Activated naive CD4-positive, alpha-beta T cell treated with anti-CD3 and anti-CD28 coated beads for 36 hours (primary cell): ENCODE measurements around the gene ANKRD16. TPM values are rescaled to one million over a fixed set of nuclear protein-coding genes. Genes with fewer than 3 reads are reported as not detected.

Experiments used
- CTCF ChIA-PET: fragments of 350-600 bp; sonication (Branson Sonifier 250); formaldehyde crosslinking; loops from one replicate; lab custom pipeline; 2021; ENCODE audit warnings: antibody characterized with exemption; lab: Charles Lee
- DNase-seq: peaks from one replicate; pipeline ENCODE4 v3.0.0-alpha.2; 2020
- H3K27ac Mint-ChIP-seq: one replicate; pipeline ENCODE4 v1.8.0; 2021; ENCODE audit warnings: mild to moderate bottlenecking, mixed read lengths
- H3K27me3 Mint-ChIP-seq: one replicate; pipeline ENCODE4 v1.8.0; 2021; ENCODE audit warnings: low read depth, mixed read lengths
- H3K36me3 Mint-ChIP-seq: one replicate; pipeline ENCODE4 v1.8.0; 2021; ENCODE audit warnings: low read depth, mixed read lengths
- H3K4me1 Mint-ChIP-seq: one replicate; pipeline ENCODE4 v1.8.0; 2021; ENCODE audit warnings: low read depth, mixed read lengths
- H3K4me3 Mint-ChIP-seq: one replicate; pipeline ENCODE4 v1.8.0; 2021; ENCODE audit warnings: mild to moderate bottlenecking, moderate library complexity, mixed read lengths
- H3K9me3 Mint-ChIP-seq: one replicate; pipeline ENCODE4 v1.8.0; 2021; ENCODE audit warnings: mixed read lengths
- intact Hi-C: fragments of 100-400 bp; cut with micrococcal nuclease; formaldehyde crosslinking; loops from one replicate; pipeline ENCODE4 v1.15.1; 2023
- total RNA-seq, 2 experiments: library from RNA; stranded (reverse); gene quantifications; one replicate each; pipeline ENCODE4 v1.2.3, GENCODE V29; 2021

ANKRD16 gene
- total RNA-seq, result 1 to 10 TPM; 3.6 to 3.9 TPM

- Mint-ChIP-seq H3K36me3 (peaks cover 21% of the 10 kb centered on the region), H3K4me3 (peak within 1 kb of the TSS; percentile 92), H3K4me1 (peaks cover 55% of the 10 kb centered on the region), H3K27ac (peak within 1 kb of the TSS; percentile 74), H3K27me3 (no peaks in the 10 kb centered on the region), H3K9me3 (no peaks in the 10 kb centered on the region)
- DNase-seq, result peak; percentile 97
- CTCF ChIA-PET, result interaction anchor here (0.7 to 1.7 kb wide), 6 partner anchors 9 to 263 kb away, joined by 3 to 6 read pairs (median 4); no protein-coding TSS in a partner anchor
- intact Hi-C loops, result loop anchor here (1.0 to 2.0 kb wide), 5 partner anchors 77 to 261 kb away; partner anchors contain the start of genes GDI2 and RBM17
These were observed at the start of gene ANKRD16, which contains the start of gene FBH1 for GRCh38 chr10:5889624-5890451. TSS of gene ANKRD16 (minus strand) at chr10:5889893. CDS start at chr10:5889354, 539 bp downstream. TSS of gene FBH1 (plus strand) at chr10:5890243. CDS start at chr10:5890346, 103 bp downstream.

- CTCF ChIA-PET, result interaction anchor here (0.9 kb wide), 1 partner anchor 55 kb away, joined by 3 read pairs; no protein-coding TSS in a partner anchor
- H3K27ac Mint-ChIP-seq, result no peak overlapping the region
- H3K36me3 Mint-ChIP-seq, result peaks cover 3% of the 10 kb centered on the region
- no peaks in the 10 kb centered on the region for H3K27me3 Mint-ChIP-seq
- no peak for DNase-seq
- intact Hi-C loops, result no loop called here
- H3K4me3 Mint-ChIP-seq, result no peak overlapping the region
- no peaks in the 10 kb centered on the region for H3K9me3 Mint-ChIP-seq
- no peaks in the 10 kb centered on the region for H3K4me1 Mint-ChIP-seq
These were observed 48.6 kb upstream of the ANKRD16 start for GRCh38 chr10:5938291-5938690.

DNA sequence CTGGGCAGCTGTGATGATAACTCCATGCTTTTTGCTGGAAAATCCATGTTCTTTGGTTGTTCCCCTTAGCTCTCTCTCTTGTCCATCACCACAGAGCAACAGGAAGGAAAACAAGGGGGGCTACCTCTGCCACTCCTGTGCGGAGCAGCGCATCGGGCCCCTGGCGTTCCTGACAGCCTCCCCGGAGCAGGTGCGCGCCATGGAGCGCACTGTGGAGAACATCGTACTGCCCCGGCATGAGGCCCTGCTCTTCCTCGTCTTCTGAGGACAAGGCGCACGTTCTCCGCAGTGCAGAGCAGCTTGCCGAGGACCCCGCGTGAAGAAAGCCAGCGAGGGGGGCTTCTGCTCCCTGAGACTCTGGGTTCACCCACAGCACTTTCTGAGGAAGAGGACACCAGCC, 47.3 kb upstream of the ANKRD16 start:
- Mint-ChIP-seq H3K4me3 (no peak overlapping the region), H3K36me3 (peaks cover 3% of the 10 kb centered on the region), H3K9me3 (no peaks in the 10 kb centered on the region), H3K4me1 (no peaks in the 10 kb centered on the region), H3K27ac (no peak overlapping the region), H3K27me3 (no peaks in the 10 kb centered on the region)
- DNase-seq, result no peak
- intact Hi-C loops, result no loop called here
- CTCF ChIA-PET, result no interaction called here

GRCh38 chr10:5935628-5936027, 45.9 kb upstream of the ANKRD16 start:
- intact Hi-C loops, result no loop called here

GRCh38 chr10:5933909-5934546, 44.3 kb upstream of the ANKRD16 start:
- DNase-seq, result no peak
- H3K27me3 Mint-ChIP-seq, result no peaks in the 10 kb centered on the region
- no peaks in the 10 kb centered on the region for H3K9me3 Mint-ChIP-seq
- intact Hi-C loops, result no loop called here
- H3K4me3 Mint-ChIP-seq, result no peak overlapping the region
- no peak overlapping the region for H3K27ac Mint-ChIP-seq
- H3K4me1 Mint-ChIP-seq, result no peaks in the 10 kb centered on the region
- peaks cover 10% of the 10 kb centered on the region for H3K36me3 Mint-ChIP-seq
- CTCF ChIA-PET, result no interaction called here

More at GRCh38 chr10:5935628-5936027, 45.9 kb upstream of the ANKRD16 start:
- Mint-ChIP-seq H3K27me3 (no peaks in the 10 kb centered on the region), H3K9me3 (no peaks in the 10 kb centered on the region), H3K36me3 (peaks cover 7% of the 10 kb centered on the region), H3K4me3 (no peak overlapping the region), H3K4me1 (no peaks in the 10 kb centered on the region), H3K27ac (no peak overlapping the region)
- CTCF ChIA-PET, result no interaction called here
- no peak for DNase-seq

- Mint-ChIP-seq H3K9me3 (no peaks in the 10 kb centered on the region), H3K27ac (no peak overlapping the region), H3K4me1 (no peaks in the 10 kb centered on the region), H3K27me3 (no peaks in the 10 kb centered on the region), H3K4me3 (no peak overlapping the region), H3K36me3 (peaks cover 16% of the 10 kb centered on the region)
- CTCF ChIA-PET, result interaction anchor here (1.1 kb wide), 1 partner anchor 16 kb away, joined by 4 read pairs; no protein-coding TSS in a partner anchor
- DNase-seq, result no peak
- intact Hi-C loops, result no loop called here
These were observed 42.7 kb upstream of the ANKRD16 start for GRCh38 chr10:5932345-5932744.

- intact Hi-C loops, result no loop called here
- H3K27me3 Mint-ChIP-seq, result no peaks in the 10 kb centered on the region
- H3K9me3 Mint-ChIP-seq, result no peaks in the 10 kb centered on the region
- no peak overlapping the region for H3K4me3 Mint-ChIP-seq
- H3K4me1 Mint-ChIP-seq, result no peaks in the 10 kb centered on the region
- no peak overlapping the region for H3K27ac Mint-ChIP-seq
- DNase-seq, result no peak
- CTCF ChIA-PET, result no interaction called here
- peaks cover 16% of the 10 kb centered on the region for H3K36me3 Mint-ChIP-seq
These were observed 40.6 kb upstream of the ANKRD16 start for GRCh38 chr10:5930272-5930671.

- CTCF ChIA-PET, result interaction anchor here (0.5 kb wide), 1 partner anchor 472 kb away, joined by 3 read pairs; no protein-coding TSS in a partner anchor
- Mint-ChIP-seq H3K4me1 (no peaks in the 10 kb centered on the region), H3K4me3 (no peak overlapping the region), H3K27ac (no peak overlapping the region), H3K36me3 (peaks cover 16% of the 10 kb centered on the region), H3K9me3 (no peaks in the 10 kb centered on the region), H3K27me3 (no peaks in the 10 kb centered on the region)
- intact Hi-C loops, result no loop called here
- no peak for DNase-seq
These were observed 39.7 kb upstream of the ANKRD16 start for GRCh38 chr10:5929442-5929841.

DNA sequence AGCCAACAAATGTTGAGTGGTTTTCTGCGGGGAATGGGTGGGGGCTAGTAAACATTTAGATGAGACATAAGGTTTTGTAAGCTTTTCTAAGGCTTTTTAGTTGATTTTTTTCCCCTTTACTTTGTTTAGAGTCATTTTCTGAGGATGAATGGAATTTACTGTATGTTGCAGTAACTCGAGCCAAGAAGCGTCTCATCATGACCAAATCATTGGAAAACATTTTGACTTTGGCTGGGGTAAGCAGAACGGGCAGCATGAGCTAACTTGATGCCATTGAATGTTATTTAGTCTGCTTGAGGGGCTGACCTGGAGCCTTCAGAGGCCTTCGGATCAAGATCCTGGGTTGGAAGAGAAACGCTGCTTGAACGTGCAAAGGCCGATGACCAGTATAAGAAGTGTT, 37.6 kb upstream of the ANKRD16 start:
- no peak for DNase-seq
- Mint-ChIP-seq H3K27ac (no peak overlapping the region), H3K4me3 (no peak overlapping the region), H3K9me3 (no peaks in the 10 kb centered on the region), H3K27me3 (no peaks in the 10 kb centered on the region), H3K4me1 (no peaks in the 10 kb centered on the region), H3K36me3 (peaks cover 19% of the 10 kb centered on the region)
- CTCF ChIA-PET, result no interaction called here
- intact Hi-C loops, result no loop called here

DNA sequence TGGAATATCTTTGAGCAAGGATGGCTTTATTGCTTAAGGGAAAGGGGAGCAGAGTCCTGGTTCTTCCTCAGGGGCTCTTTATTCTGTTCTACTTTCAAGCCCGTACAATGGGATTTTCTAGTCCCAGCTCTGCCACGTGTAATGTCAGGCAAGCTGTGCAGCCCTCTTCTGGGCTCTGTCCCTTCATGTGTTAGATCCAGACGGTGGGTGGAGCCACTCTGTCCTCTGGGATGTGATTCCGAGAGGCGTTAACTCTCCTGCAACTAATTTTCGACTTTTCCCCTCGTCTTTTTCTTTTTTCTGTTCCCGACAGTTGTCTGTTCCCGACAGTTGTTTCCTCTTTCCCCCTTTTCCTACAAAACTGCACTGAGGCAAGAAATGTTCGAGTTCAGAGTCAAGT, 35.2 kb upstream of the ANKRD16 start:
- Mint-ChIP-seq H3K36me3 (peaks cover 27% of the 10 kb centered on the region), H3K27me3 (no peaks in the 10 kb centered on the region), H3K4me3 (no peak overlapping the region), H3K27ac (no peak overlapping the region), H3K4me1 (no peaks in the 10 kb centered on the region), H3K9me3 (no peaks in the 10 kb centered on the region)
- intact Hi-C loops, result no loop called here
- CTCF ChIA-PET, result no interaction called here
- no peak for DNase-seq

- CTCF ChIA-PET, result interaction anchor here (0.5 kb wide), 1 partner anchor 28 kb away, joined by 3 read pairs; no protein-coding TSS in a partner anchor
- no peak overlapping the region for H3K27ac Mint-ChIP-seq
These were observed 32.1 kb upstream of the ANKRD16 start for GRCh38 chr10:5921746-5922145.

DNA sequence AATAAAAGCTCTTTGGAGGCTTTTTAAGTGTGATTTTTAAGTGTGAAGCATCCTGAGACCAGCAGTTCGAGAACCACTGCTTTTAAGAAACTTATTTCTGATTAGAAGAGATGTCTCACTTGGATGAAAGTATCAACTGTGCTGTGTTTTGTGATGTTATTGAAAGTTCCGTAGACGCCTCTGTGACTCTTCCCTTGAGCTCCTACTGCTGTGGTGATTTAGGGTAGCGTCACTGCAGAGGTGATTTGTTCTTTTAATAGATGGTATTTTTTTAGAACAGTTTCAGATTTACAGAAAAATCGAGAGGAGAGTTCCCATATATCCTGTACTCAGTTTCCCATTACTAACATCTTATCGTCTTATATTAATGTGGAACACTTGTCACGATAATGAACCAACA, 29.9 kb upstream of the ANKRD16 start:
- no peak for DNase-seq
- CTCF ChIA-PET, result no interaction called here
- Mint-ChIP-seq H3K36me3 (peaks cover 35% of the 10 kb centered on the region), H3K27ac (no peak overlapping the region), H3K9me3 (no peaks in the 10 kb centered on the region), H3K4me3 (no peak overlapping the region), H3K27me3 (no peaks in the 10 kb centered on the region), H3K4me1 (no peaks in the 10 kb centered on the region)
- intact Hi-C loops, result no loop called here

More at GRCh38 chr10:5921746-5922145, 32.1 kb upstream of the ANKRD16 start:
- no peak for DNase-seq
- Mint-ChIP-seq H3K27me3 (no peaks in the 10 kb centered on the region), H3K4me3 (no peak overlapping the region), H3K36me3 (peaks cover 26% of the 10 kb centered on the region), H3K4me1 (no peaks in the 10 kb centered on the region), H3K9me3 (no peaks in the 10 kb centered on the region)
- intact Hi-C loops, result no loop called here
